K562 (cell line): ENCODE measurements around the gene KCNAB2. TPM values are rescaled to one million over a fixed set of nuclear protein-coding genes. Genes with fewer than 3 reads are reported as not detected.

Source experiments
- ARNT ChIP-seq, 2 experiments: fragments of 450-650 bp; IDR thresholded peaks; 2 replicates each; pipeline ENCODE4 v1.6.1; 2016; ENCODE audit warnings: mild to moderate bottlenecking in 1 of 2
- CC2D1A ChIP-seq: fragments of 450-650 bp; IDR thresholded peaks from 2 replicates; pipeline ENCODE4 v1.6.1; 2017; ENCODE audit warnings: mild to moderate bottlenecking
- HMG20B ChIP-seq: fragments of 250-450 bp; sonication (Bioruptor Pico); IDR thresholded peaks from 2 replicates; pipeline ENCODE4 v1.5.0; 2021; ENCODE audit warnings: mild to moderate bottlenecking
- MYNN ChIP-seq, 2 experiments: sonication (generic); formaldehyde crosslinking in 1 of 2; IDR thresholded peaks; 2 replicates each; pipeline versions ENCODE4 v1.5.0 to v1.6.1; 2016 to 2020; ENCODE audit warnings: antibody characterized with exemption in 1 of 2, missing genetic modification reagents in 1 of 2
- ZKSCAN8 ChIP-seq: fragments of 200-800 bp; sonication (Bioruptor generic); IDR thresholded peaks from 2 replicates; pipeline ENCODE4 v1.6.1; 2016; ENCODE audit warnings: missing genetic modification characterization, missing compliant biosample characterization
- polyA plus RNA-seq, 8 experiments: library from polyadenylated mRNA; depleted of rRNA in 4 of 8; stranded (reverse) in 5 of 8; unstranded in 3 of 8; fragments of >200 nt; fragmentation: Nextera tagmentation in 2 of 8; fragmentation: Illumina TruSeq in 1 of 8; extraction: Ambion mirVana in 2 of 8; extraction: Trizol in 1 of 8; gene quantifications; 2 replicates each; pipeline versions ENCODE4 v1.2.1 to v1.2.3, GENCODE V29; 2011 to 2014; ENCODE audit warnings: inconsistent platforms in 1 of 8, missing spikeins in 1 of 8
- total RNA-seq, 7 experiments: library from RNA; depleted of rRNA in 6 of 7; stranded (reverse); fragments of >200 nt in 6 of 7; fragmentation: Illumina TruSeq in 2 of 7; extraction: Trizol in 2 of 7; gene quantifications; 2 replicates each; pipeline versions ENCODE4 v1.2.1 to v1.2.3, GENCODE V29; 2011 to 2021; ENCODE audit warnings: low replicate concordance in 1 of 7
- TF ChIP-seq, protein P1 (sequence below): fragments of 200-600 bp; sonication (generic); IDR thresholded peaks from one replicate; pipeline ENCODE4 v1.6.1; 2012; ENCODE audit warnings: mild to moderate bottlenecking, low read depth, low read length, inconsistent platforms
- TF ChIP-seq, protein P2 (sequence below): sonication (generic); formaldehyde crosslinking; IDR thresholded peaks from 2 replicates; pipeline ENCODE4 v1.8.1; 2022; ENCODE audit warnings: missing genetic modification reagents
- TF ChIP-seq, protein P3 (sequence below): fragments of 250-450 bp; sonication (Bioruptor Pico); IDR thresholded peaks from 2 replicates; pipeline ENCODE4 v1.4.0; 2020; ENCODE audit warnings: mild to moderate bottlenecking, moderate library complexity
- TF ChIP-seq, protein P4 (sequence below): fragments of 450-650 bp; IDR thresholded peaks from 2 replicates; pipeline ENCODE4 v1.6.1; 2016; ENCODE audit warnings: missing biosample characterization, missing genetic modification characterization

Gene KCNAB2
- total and polyA plus RNA-seq, 9 of the 15 experiments (the other 6 are each of a cell fraction or from before 2014, with no cell fraction given), result 1.8 to 15.8 (median 7.1) TPM

DNA sequence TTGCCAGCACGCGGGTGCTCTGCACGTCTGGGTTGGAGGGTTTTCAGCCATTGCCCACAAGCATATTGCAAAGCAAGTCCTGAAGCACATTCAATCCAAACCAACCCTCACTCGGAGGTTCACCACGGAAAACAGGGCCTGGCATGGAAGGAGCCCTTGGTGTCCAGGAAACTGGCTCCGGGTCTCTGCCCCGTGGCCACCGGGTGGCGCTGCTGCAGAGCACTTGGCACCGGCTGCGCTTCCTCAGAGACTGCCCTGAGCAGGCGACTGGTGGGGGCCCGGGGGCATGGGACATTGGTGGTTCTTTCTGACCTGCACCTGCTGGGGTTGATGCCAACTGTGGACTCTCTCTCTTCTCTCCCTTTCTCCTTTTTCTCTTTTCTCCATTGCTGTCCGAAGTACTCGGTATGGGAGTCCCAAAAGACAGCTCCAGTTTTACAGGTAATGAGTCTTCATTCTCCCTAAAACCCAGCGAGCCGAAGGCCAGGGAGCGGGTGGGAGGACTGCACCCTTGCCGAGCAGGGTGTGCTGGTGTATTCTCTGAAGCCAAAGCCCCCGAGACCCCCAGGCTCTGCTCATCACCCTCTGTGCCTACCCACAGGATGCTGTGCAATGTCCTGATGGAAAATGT, 4.1 kb upstream of the KCNAB2 start (continued):
- TF ChIP-seq, protein P1, sequence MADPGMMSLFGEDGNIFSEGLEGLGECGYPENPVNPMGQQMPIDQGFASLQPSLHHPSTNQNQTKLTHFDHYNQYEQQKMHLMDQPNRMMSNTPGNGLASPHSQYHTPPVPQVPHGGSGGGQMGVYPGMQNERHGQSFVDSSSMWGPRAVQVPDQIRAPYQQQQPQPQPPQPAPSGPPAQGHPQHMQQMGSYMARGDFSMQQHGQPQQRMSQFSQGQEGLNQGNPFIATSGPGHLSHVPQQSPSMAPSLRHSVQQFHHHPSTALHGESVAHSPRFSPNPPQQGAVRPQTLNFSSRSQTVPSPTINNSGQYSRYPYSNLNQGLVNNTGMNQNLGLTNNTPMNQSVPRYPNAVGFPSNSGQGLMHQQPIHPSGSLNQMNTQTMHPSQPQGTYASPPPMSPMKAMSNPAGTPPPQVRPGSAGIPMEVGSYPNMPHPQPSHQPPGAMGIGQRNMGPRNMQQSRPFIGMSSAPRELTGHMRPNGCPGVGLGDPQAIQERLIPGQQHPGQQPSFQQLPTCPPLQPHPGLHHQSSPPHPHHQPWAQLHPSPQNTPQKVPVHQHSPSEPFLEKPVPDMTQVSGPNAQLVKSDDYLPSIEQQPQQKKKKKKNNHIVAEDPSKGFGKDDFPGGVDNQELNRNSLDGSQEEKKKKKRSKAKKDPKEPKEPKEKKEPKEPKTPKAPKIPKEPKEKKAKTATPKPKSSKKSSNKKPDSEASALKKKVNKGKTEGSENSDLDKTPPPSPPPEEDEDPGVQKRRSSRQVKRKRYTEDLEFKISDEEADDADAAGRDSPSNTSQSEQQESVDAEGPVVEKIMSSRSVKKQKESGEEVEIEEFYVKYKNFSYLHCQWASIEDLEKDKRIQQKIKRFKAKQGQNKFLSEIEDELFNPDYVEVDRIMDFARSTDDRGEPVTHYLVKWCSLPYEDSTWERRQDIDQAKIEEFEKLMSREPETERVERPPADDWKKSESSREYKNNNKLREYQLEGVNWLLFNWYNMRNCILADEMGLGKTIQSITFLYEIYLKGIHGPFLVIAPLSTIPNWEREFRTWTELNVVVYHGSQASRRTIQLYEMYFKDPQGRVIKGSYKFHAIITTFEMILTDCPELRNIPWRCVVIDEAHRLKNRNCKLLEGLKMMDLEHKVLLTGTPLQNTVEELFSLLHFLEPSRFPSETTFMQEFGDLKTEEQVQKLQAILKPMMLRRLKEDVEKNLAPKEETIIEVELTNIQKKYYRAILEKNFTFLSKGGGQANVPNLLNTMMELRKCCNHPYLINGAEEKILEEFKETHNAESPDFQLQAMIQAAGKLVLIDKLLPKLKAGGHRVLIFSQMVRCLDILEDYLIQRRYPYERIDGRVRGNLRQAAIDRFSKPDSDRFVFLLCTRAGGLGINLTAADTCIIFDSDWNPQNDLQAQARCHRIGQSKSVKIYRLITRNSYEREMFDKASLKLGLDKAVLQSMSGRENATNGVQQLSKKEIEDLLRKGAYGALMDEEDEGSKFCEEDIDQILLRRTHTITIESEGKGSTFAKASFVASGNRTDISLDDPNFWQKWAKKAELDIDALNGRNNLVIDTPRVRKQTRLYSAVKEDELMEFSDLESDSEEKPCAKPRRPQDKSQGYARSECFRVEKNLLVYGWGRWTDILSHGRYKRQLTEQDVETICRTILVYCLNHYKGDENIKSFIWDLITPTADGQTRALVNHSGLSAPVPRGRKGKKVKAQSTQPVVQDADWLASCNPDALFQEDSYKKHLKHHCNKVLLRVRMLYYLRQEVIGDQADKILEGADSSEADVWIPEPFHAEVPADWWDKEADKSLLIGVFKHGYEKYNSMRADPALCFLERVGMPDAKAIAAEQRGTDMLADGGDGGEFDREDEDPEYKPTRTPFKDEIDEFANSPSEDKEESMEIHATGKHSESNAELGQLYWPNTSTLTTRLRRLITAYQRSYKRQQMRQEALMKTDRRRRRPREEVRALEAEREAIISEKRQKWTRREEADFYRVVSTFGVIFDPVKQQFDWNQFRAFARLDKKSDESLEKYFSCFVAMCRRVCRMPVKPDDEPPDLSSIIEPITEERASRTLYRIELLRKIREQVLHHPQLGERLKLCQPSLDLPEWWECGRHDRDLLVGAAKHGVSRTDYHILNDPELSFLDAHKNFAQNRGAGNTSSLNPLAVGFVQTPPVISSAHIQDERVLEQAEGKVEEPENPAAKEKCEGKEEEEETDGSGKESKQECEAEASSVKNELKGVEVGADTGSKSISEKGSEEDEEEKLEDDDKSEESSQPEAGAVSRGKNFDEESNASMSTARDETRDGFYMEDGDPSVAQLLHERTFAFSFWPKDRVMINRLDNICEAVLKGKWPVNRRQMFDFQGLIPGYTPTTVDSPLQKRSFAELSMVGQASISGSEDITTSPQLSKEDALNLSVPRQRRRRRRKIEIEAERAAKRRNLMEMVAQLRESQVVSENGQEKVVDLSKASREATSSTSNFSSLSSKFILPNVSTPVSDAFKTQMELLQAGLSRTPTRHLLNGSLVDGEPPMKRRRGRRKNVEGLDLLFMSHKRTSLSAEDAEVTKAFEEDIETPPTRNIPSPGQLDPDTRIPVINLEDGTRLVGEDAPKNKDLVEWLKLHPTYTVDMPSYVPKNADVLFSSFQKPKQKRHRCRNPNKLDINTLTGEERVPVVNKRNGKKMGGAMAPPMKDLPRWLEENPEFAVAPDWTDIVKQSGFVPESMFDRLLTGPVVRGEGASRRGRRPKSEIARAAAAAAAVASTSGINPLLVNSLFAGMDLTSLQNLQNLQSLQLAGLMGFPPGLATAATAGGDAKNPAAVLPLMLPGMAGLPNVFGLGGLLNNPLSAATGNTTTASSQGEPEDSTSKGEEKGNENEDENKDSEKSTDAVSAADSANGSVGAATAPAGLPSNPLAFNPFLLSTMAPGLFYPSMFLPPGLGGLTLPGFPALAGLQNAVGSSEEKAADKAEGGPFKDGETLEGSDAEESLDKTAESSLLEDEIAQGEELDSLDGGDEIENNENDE, result no peak
- TF ChIP-seq ARNT (IDR thresholded peaks at IDR 0.05) (no peak), MYNN (IDR thresholded peaks at IDR 0.05) (0 out of 2 replicates have a peak, but pooled peaks have one; percentile 24), MYNN (CRISPR knock-in tag; IDR thresholded peaks at IDR 0.05) (no peak), CC2D1A (no peak), HMG20B (CRISPR knock-in tag) (no peak), ZKSCAN8 (CRISPR knock-in tag) (no peak)
- TF ChIP-seq, protein P2, sequence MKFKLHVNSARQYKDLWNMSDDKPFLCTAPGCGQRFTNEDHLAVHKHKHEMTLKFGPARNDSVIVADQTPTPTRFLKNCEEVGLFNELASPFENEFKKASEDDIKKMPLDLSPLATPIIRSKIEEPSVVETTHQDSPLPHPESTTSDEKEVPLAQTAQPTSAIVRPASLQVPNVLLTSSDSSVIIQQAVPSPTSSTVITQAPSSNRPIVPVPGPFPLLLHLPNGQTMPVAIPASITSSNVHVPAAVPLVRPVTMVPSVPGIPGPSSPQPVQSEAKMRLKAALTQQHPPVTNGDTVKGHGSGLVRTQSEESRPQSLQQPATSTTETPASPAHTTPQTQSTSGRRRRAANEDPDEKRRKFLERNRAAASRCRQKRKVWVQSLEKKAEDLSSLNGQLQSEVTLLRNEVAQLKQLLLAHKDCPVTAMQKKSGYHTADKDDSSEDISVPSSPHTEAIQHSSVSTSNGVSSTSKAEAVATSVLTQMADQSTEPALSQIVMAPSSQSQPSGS (CRISPR knock-in tag), result no peak
- TF ChIP-seq, protein P3, sequence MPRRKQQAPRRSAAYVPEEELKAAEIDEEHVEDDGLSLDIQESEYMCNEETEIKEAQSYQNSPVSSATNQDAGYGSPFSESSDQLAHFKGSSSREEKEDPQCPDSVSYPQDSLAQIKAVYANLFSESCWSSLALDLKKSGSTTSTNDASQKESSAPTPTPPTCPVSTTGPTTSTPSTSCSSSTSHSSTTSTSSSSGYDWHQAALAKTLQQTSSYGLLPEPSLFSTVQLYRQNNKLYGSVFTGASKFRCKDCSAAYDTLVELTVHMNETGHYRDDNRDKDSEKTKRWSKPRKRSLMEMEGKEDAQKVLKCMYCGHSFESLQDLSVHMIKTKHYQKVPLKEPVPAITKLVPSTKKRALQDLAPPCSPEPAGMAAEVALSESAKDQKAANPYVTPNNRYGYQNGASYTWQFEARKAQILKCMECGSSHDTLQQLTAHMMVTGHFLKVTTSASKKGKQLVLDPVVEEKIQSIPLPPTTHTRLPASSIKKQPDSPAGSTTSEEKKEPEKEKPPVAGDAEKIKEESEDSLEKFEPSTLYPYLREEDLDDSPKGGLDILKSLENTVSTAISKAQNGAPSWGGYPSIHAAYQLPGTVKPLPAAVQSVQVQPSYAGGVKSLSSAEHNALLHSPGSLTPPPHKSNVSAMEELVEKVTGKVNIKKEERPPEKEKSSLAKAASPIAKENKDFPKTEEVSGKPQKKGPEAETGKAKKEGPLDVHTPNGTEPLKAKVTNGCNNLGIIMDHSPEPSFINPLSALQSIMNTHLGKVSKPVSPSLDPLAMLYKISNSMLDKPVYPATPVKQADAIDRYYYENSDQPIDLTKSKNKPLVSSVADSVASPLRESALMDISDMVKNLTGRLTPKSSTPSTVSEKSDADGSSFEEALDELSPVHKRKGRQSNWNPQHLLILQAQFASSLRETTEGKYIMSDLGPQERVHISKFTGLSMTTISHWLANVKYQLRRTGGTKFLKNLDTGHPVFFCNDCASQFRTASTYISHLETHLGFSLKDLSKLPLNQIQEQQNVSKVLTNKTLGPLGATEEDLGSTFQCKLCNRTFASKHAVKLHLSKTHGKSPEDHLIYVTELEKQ, result no peak
- TF ChIP-seq, protein P4, sequence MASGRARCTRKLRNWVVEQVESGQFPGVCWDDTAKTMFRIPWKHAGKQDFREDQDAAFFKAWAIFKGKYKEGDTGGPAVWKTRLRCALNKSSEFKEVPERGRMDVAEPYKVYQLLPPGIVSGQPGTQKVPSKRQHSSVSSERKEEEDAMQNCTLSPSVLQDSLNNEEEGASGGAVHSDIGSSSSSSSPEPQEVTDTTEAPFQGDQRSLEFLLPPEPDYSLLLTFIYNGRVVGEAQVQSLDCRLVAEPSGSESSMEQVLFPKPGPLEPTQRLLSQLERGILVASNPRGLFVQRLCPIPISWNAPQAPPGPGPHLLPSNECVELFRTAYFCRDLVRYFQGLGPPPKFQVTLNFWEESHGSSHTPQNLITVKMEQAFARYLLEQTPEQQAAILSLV (tag), result no peak
